Measurements from ENCODE around the gene RFPL3. TPM values are rescaled to one million over a fixed set of nuclear protein-coding genes. Genes with fewer than 3 reads are reported as not detected.
"Not testable (repeated sequence)": the region's sequence is repeated elsewhere in the genome, so short reads cannot be mapped to it uniquely, and the experiment has no call there.

Gene RFPL3
- polyA plus RNA-seq, 3 donors, result not detected

GRCh38 chr22:32341122-32341740 is 16.4 kb upstream of the RFPL3 start:
- no peak overlapping the region for H3K27ac ChIP-seq (ENCODE audit: low read depth, low read length)
- WGBS, 3 donors, result 71 to 84% (median 78%) methylated on average over 13 of the region's 13 CpGs

GRCh38 chr22:32342977-32343376 is 14.7 kb upstream of the RFPL3 start:
- no peak overlapping the region for H3K27ac ChIP-seq (ENCODE audit: low read depth, low read length)
- 68 to 78% (median 74%) methylated on average over 2 of the region's 2 CpGs for WGBS, 3 donors

- no peak overlapping the region for H3K27ac ChIP-seq (ENCODE audit: low read depth, low read length)
- 64 to 72% (median 68%) methylated on average over 5 of the region's 5 CpGs for WGBS, 3 donors
These were observed 13.7 kb upstream of the RFPL3 start for GRCh38 chr22:32343941-32344340.

GRCh38 chr22:32348031-32348611 is 9.5 kb upstream of the RFPL3 start:
- 72 to 84% (median 82%) methylated on average over 6 of the region's 6 CpGs for WGBS, 3 donors

GRCh38 chr22:32351875-32352274 is 5.8 kb upstream of the RFPL3 start:
- not testable (repeated sequence) for H3K27ac ChIP-seq (ENCODE audit: low read depth, low read length)
- WGBS, 3 donors, result 90 to 100% (median 96%) methylated on average over 1 of the region's 1 CpG

More at GRCh38 chr22:32348031-32348611, 9.5 kb upstream of the RFPL3 start:
- no peak overlapping the region for H3K27ac ChIP-seq (ENCODE audit: low read depth, low read length)

- H3K27ac ChIP-seq (ENCODE audit: low read depth, low read length), result no peak overlapping the region
- WGBS, 3 donors, result 89 to 98% (median 95%) methylated on average over 14 of the region's 14 CpGs
These were observed 5.0 kb upstream of the RFPL3 start for GRCh38 chr22:32352681-32353080.

- no peak overlapping the region for H3K27ac ChIP-seq (ENCODE audit: low read depth, low read length)
- 93 to 96% (median 95%) methylated on average over 27 to 28 of the region's 28 CpGs for WGBS, 3 donors
These were observed 4.4 kb upstream of the RFPL3 start for GRCh38 chr22:32353292-32353691.

GRCh38 chr22:32353840-32354239 is 3.8 kb upstream of the RFPL3 start:
- WGBS, 3 donors, result 90 to 94% (median 92%) methylated on average over 18 to 19 of the region's 19 CpGs
- no peak overlapping the region for H3K27ac ChIP-seq (ENCODE audit: low read depth, low read length)

GRCh38 chr22:32354360-32355351 is 3.0 kb upstream of the RFPL3 start:
- 82 to 86% (median 84%) methylated on average over 30 of the region's 30 CpGs for WGBS, 3 donors
- H3K27ac ChIP-seq (ENCODE audit: low read depth, low read length), result no peak overlapping the region

GRCh38 chr22:32355760-32356159 is 1.9 kb upstream of the RFPL3 start:
- H3K27ac ChIP-seq (ENCODE audit: low read depth, low read length), result no peak overlapping the region
- WGBS, 3 donors, result 70 to 79% (median 71%) methylated on average over 3 of the region's 3 CpGs

GRCh38 chr22:32360096-32360495 is 2.4 kb downstream of the RFPL3 start:
- not testable (repeated sequence) for H3K27ac ChIP-seq (ENCODE audit: low read depth, low read length)
- 69 to 78% (median 76%) methylated on average over 11 of the region's 11 CpGs for WGBS, 3 donors

GRCh38 chr22:32361257-32361656 is 3.6 kb downstream of the RFPL3 start:
- H3K27ac ChIP-seq (ENCODE audit: low read depth, low read length), result no peak overlapping the region
- WGBS, 3 donors, result 68 to 95% (median 83%) methylated on average over 2 of the region's 2 CpGs

- H3K27ac ChIP-seq (ENCODE audit: low read depth, low read length), result no peak overlapping the region
- WGBS, 3 donors, result 79 to 87% (median 82%) methylated on average over 5 of the region's 5 CpGs
These were observed 6.5 kb downstream of the RFPL3 start for GRCh38 chr22:32364210-32364609.

- no peak overlapping the region for H3K27ac ChIP-seq (ENCODE audit: low read depth, low read length)
- 83 to 92% (median 84%) methylated on average over 7 of the region's 7 CpGs for WGBS, 3 donors
These were observed 18.2 kb downstream of the RFPL3 start for GRCh38 chr22:32375678-32376450.

GRCh38 chr22:32376681-32377080 is 19.0 kb downstream of the RFPL3 start:
- WGBS, 3 donors, result 69 to 79% (median 73%) methylated on average over 5 of the region's 5 CpGs
- H3K27ac ChIP-seq (ENCODE audit: low read depth, low read length), result no peak overlapping the region

GRCh38 chr22:32378707-32379272 is 21.1 kb downstream of the RFPL3 start:
- no peak overlapping the region for H3K27ac ChIP-seq (ENCODE audit: low read depth, low read length)
- WGBS, 3 donors, result 44 to 63% (median 44%) methylated on average over 4 of the region's 4 CpGs

GRCh38 chr22:32380991-32381390 is 23.3 kb downstream of the RFPL3 start:
- 60 to 69% (median 67%) methylated on average over 5 of the region's 5 CpGs for WGBS, 3 donors
- H3K27ac ChIP-seq (ENCODE audit: low read depth, low read length), result no peak overlapping the region

- WGBS, 3 donors, result 98 to 100% (median 100%) methylated on average over 1 of the region's 1 CpG
- H3K27ac ChIP-seq (ENCODE audit: low read depth, low read length), result no peak overlapping the region
These were observed 28.0 kb downstream of the RFPL3 start for GRCh38 chr22:32385681-32386080.
